Measurements from ENCODE around the gene CWF19L1.
"Not testable (repeated sequence)": the region's sequence is repeated elsewhere in the genome, so short reads cannot be mapped to it uniquely, and the experiment has no call there.

CWF19L1 gene

DNA sequence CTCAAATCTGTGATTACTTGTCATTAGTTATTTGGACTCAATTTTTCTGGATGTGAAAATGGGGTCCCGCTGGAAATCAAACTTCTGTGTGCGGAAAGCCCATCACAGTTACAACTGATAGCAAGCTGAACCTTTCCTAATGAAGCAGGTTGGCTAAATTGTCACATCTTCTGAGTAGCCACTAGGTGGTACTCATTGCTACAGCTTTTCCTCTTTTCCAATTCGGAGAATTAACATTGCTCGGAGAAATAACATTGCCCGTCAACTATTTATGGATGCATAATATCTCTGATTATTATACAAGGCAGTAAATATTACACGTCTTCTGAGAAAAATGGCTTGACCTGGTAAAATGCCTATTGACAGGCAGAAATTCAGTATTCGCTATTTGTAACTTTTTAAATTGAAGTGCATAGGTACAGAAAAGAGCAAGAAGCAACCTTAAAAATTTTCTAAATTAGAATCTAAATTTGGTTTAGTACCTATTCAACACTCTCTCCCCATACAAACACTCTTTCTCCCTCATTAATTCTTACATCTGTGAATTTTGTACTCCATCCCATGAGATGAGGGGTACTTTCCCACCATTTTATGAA is 36.4 kb upstream of the CWF19L1 start:
- H3K4me3 ChIP-seq (ENCODE audit: low read depth, low read length) = no peak overlapping the region
- TF ChIP-seq, protein P1, sequence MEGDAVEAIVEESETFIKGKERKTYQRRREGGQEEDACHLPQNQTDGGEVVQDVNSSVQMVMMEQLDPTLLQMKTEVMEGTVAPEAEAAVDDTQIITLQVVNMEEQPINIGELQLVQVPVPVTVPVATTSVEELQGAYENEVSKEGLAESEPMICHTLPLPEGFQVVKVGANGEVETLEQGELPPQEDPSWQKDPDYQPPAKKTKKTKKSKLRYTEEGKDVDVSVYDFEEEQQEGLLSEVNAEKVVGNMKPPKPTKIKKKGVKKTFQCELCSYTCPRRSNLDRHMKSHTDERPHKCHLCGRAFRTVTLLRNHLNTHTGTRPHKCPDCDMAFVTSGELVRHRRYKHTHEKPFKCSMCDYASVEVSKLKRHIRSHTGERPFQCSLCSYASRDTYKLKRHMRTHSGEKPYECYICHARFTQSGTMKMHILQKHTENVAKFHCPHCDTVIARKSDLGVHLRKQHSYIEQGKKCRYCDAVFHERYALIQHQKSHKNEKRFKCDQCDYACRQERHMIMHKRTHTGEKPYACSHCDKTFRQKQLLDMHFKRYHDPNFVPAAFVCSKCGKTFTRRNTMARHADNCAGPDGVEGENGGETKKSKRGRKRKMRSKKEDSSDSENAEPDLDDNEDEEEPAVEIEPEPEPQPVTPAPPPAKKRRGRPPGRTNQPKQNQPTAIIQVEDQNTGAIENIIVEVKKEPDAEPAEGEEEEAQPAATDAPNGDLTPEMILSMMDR (IDR thresholded peaks at IDR 0.05; ENCODE audit: borderline replicate concordance, insufficient read depth, low read depth, low read length) = peak; percentile 61

DNA sequence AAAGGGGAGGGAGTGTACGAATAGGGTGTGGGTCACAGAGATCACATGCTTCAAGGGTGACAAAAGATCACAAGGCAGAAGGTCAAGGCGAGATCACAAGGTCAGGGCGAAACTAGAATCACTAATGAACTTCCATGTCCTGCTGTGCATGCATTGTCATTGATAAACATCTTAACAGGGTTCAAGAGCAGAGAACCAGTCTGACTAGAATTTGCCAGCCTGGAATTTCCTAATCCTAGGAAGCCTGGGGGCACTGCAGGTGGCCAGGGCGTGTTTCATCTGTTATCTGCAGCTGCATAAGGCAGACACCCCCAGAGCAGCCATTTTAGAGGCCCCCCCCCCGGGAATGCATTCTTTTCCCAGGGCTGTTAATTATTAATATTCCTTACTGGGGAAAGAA is 33.7 kb upstream of the CWF19L1 start:
- H3K4me3 ChIP-seq (ENCODE audit: low read depth, low read length) = not testable (repeated sequence)

DNA sequence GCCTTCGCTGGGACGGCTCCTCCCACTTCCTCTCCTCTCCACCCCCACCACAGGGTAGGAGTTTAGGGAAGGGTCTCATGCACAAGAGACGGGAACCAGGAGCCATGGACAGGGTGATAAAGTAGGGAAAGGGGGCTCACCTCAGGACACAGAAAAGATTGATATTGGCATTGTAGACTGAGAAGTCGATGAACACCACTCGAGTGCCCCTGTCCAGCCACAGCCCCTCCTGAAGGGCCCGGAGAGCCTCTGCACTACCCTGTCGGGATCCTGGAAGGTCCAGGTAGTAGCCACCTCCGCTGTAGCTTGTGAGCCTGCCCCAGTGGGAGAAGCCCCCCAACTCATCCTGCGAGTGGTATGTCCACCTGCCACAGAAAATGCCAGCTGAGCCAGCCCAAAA is 29.8 kb upstream of the CWF19L1 start:
- TF ChIP-seq, protein P1 (IDR thresholded peaks at IDR 0.05; ENCODE audit: borderline replicate concordance, insufficient read depth, low read depth, low read length) = no peak
- no peak overlapping the region for H3K4me3 ChIP-seq (ENCODE audit: low read depth, low read length)

DNA sequence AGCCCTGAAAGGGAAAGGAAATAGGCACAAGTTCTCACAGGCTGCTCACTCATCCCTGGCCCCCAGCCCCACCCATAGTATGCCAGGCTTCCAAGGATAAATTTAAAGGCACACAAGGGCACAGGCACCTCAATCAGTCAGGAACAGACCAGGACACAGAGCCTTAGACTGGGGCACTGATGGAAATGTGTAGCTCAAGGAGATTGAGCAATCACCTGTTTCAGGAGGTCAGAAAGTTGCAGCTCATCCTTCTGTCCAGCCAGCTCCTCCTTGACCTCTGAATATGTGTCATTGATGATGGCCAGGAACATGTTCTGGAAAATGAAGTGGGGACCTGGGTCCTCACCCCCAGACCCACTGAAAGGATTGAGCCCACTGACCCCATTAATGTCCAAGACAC is 25.6 kb upstream of the CWF19L1 start:
- TF ChIP-seq, protein P1 (IDR thresholded peaks at IDR 0.05; ENCODE audit: borderline replicate concordance, insufficient read depth, low read depth, low read length) = no peak
- no peak overlapping the region for H3K4me3 ChIP-seq (ENCODE audit: low read depth, low read length)

DNA sequence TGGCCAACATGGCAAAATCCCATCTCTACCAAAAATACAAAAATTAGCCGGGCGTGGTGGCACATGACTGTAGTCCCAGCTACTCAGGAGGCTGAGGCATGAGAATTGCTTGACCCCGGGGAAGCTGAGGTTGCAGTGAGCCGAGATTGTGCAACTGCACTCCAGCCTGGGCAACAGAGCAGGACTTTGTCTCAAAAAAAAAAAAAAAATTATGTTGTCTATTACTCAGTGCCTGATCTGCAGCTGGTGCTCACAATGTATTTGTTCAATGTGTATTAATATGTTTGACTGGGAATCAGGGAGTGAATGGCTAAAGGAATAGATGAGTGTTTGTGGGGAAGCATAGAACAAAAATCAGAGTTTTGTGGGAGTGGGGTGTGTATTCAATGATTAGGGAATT is 24.9 kb upstream of the CWF19L1 start:
- H3K4me3 ChIP-seq (ENCODE audit: low read depth, low read length) = not testable (repeated sequence)

DNA sequence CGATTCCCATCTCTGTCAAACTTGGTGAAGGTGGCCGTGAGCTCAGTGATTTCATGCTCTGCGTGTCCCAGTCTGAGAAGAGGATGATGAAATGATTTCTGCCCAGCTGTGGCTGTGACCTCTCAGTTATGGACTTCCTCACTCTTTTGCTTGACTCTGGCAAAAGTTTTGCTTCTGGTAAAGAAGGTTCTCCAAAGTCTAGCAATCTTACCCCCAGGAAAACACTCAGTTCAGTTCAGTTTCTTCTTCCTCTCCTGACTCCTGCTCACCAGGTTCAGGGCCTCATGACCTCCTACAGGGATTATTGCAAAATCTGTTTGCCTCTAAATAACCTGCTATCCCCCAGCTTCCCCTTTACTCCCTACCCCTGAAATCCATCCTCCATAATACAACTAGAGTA is 23.9 kb upstream of the CWF19L1 start:
- TF ChIP-seq, protein P1 (IDR thresholded peaks at IDR 0.05; ENCODE audit: borderline replicate concordance, insufficient read depth, low read depth, low read length) = no peak

DNA sequence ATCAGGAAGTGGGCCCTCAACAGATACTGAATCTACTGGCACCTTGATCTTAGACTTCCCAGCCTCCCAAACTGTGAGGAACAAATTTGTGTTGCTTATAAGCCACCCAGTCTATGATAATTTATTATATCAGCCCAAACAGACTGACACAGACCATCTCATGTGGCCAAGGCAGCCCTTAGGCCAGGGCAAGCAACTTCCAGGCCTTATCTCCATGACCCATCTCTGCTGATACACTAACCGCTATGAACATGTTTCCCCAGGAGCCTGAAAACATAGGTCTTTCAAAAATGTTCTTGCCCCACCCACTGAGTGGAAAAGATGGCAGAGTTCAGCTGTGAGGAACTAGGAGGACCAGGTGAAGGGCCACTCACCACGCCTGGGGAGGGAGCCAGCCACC is 22.2 kb upstream of the CWF19L1 start:
- H3K4me3 ChIP-seq (ENCODE audit: low read depth, low read length) = no peak overlapping the region
- TF ChIP-seq, protein P1 (IDR thresholded peaks at IDR 0.05; ENCODE audit: borderline replicate concordance, insufficient read depth, low read depth, low read length) = no peak

More for the DNA sequence above, 23.9 kb upstream of the CWF19L1 start:
- no peak overlapping the region for H3K4me3 ChIP-seq (ENCODE audit: low read depth, low read length)

DNA sequence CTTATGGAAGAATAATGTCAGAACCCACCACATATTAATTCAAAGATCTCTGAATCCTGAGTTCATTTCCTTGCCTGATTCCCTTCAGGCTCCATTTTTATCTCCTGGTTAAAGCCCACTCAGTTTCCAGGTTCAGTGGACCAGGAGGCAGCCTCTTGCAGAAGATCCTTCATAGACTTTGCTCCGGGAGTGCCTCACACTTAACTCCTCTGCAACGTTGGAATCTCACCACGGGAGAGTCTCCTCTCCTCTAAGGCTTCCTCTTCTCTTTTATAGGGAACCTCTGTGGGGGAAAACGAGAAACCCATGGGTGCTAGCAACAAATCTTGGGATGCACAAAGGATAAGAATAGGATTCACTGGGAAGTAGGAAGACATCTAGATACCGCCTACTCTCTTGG is 20.8 kb upstream of the CWF19L1 start:
- TF ChIP-seq, protein P1 (IDR thresholded peaks at IDR 0.05; ENCODE audit: borderline replicate concordance, insufficient read depth, low read depth, low read length) = no peak
- H3K4me3 ChIP-seq (ENCODE audit: low read depth, low read length) = no peak overlapping the region
